HepG2 (cell line): ENCODE results near the gene TRAPPC4. TPM values are rescaled to one million over a fixed set of nuclear protein-coding genes. Genes with fewer than 3 reads are reported as not detected.

Experiments used
- CCAR2 ChIP-seq: fragments of 200-400 bp; formaldehyde crosslinking; optimal IDR thresholded peaks from 2 replicates; pipeline ENCODE3; 2018; ENCODE audit warnings: low read depth, mild to moderate bottlenecking, low read length, moderate library complexity
- CHD2 ChIP-seq: IDR thresholded peaks from 2 replicates; pipeline ENCODE4 v1.6.1; 2011; ENCODE audit warnings: low read depth, low read length, improper control_type of control experiment
- FOXJ3 ChIP-seq: sonication (generic); formaldehyde crosslinking; IDR thresholded peaks from 2 replicates; pipeline ENCODE4 v1.4.0; 2020; ENCODE audit warnings: missing genetic modification reagents, mild to moderate bottlenecking, borderline replicate concordance
- HOXA3 ChIP-seq: sonication (generic); formaldehyde crosslinking; IDR thresholded peaks from 2 replicates; pipeline ENCODE4 v1.5.0; 2020; ENCODE audit warnings: missing genetic modification reagents
- HOXA7 ChIP-seq: sonication (generic); formaldehyde crosslinking; IDR thresholded peaks from 2 replicates; pipeline ENCODE4 v1.8.1; 2022; ENCODE audit warnings: mild to moderate bottlenecking, missing genetic modification reagents, moderate library complexity
- PAXIP1 ChIP-seq: sonication (generic); formaldehyde crosslinking; conservative IDR thresholded peaks from 2 replicates; pipeline ENCODE4 v1.4.0; 2020; ENCODE audit warnings: mild to moderate bottlenecking, missing genetic modification reagents, moderate library complexity
- SOX5 ChIP-seq: IDR thresholded peaks from 2 replicates; pipeline ENCODE4 v1.6.1; 2016; ENCODE audit warnings: borderline replicate concordance
- ZMAT3 ChIP-seq: sonication (generic); formaldehyde crosslinking; conservative IDR thresholded peaks from 2 replicates; pipeline ENCODE4 v1.7.0; 2021; ENCODE audit warnings: missing genetic modification reagents
- ZNF142 ChIP-seq: sonication (generic); formaldehyde crosslinking; IDR thresholded peaks from 2 replicates; pipeline ENCODE4 v1.4.0; 2020; ENCODE audit warnings: missing genetic modification reagents
- ZNF33A ChIP-seq: sonication (generic); formaldehyde crosslinking; IDR thresholded peaks from 2 replicates; pipeline ENCODE4 v1.5.1; 2020; ENCODE audit warnings: missing genetic modification reagents, mild to moderate bottlenecking, moderate library complexity, borderline replicate concordance
- ZNF672 ChIP-seq: sonication (generic); formaldehyde crosslinking; IDR thresholded peaks from 2 replicates; pipeline ENCODE4 v1.8.1; 2022; ENCODE audit warnings: missing genetic modification reagents
- ZNF766 ChIP-seq: sonication (generic); formaldehyde crosslinking; IDR thresholded peaks from 2 replicates; pipeline ENCODE4 v1.5.0; 2020; ENCODE audit warnings: missing genetic modification reagents, borderline replicate concordance
- ZNF781 ChIP-seq: sonication (generic); formaldehyde crosslinking; IDR thresholded peaks from 2 replicates; pipeline ENCODE4 v1.5.1; 2020; ENCODE audit warnings: borderline replicate concordance, mild to moderate bottlenecking, missing genetic modification reagents; ENCODE audit errors: not compliant biosample characterization
- ZNF792 ChIP-seq: IDR thresholded peaks from 2 replicates; pipeline ENCODE4 v1.6.1; 2016
- ZSCAN20 ChIP-seq: sonication (generic); formaldehyde crosslinking; IDR thresholded peaks from 2 replicates; pipeline ENCODE4 v1.4.0; 2020; ENCODE audit warnings: missing genetic modification reagents, mild to moderate bottlenecking, borderline replicate concordance
- ZUFSP ChIP-seq: sonication (generic); formaldehyde crosslinking; IDR thresholded peaks from 2 replicates; pipeline ENCODE4 v1.9.0; 2021; ENCODE audit warnings: missing genetic modification reagents, mild to moderate bottlenecking, borderline replicate concordance
- polyA plus RNA-seq, 8 experiments: library from polyadenylated mRNA; depleted of rRNA in 3 of 8; stranded (reverse) in 7 of 8; unstranded in 1 of 8; fragments of >200 nt; fragmentation: Illumina TruSeq in 4 of 8; extraction: Trizol in 4 of 8; gene quantifications; 2 replicates each; pipeline versions ENCODE4 v1.2.1 to v1.2.3, GENCODE V29; 2011 to 2016; ENCODE audit warnings: low read depth in 4 of 8, missing spikeins in 1 of 8, mixed read lengths in 1 of 8; ENCODE audit not compliant: insufficient read depth in 1 of 8
- total RNA-seq, 5 experiments: library from RNA; depleted of rRNA; stranded (reverse); fragments of >200 nt; fragmentation: Illumina TruSeq; extraction: Trizol; gene quantifications; 2 replicates each; pipeline ENCODE4 v1.2.3, GENCODE V29; 2016; ENCODE audit warnings: low read depth in 1 of 5
- TF ChIP-seq, protein P1 (sequence below): sonication (generic); formaldehyde crosslinking; IDR thresholded peaks from 2 replicates; pipeline ENCODE4 v1.4.0; 2020; ENCODE audit warnings: missing genetic modification reagents

TRAPPC4 gene
- total and polyA plus RNA-seq, 2 of the 13 experiments (the other 11 are each of a cell fraction or from before 2014, with no cell fraction given) = 97.4 to 140 TPM

DNA sequence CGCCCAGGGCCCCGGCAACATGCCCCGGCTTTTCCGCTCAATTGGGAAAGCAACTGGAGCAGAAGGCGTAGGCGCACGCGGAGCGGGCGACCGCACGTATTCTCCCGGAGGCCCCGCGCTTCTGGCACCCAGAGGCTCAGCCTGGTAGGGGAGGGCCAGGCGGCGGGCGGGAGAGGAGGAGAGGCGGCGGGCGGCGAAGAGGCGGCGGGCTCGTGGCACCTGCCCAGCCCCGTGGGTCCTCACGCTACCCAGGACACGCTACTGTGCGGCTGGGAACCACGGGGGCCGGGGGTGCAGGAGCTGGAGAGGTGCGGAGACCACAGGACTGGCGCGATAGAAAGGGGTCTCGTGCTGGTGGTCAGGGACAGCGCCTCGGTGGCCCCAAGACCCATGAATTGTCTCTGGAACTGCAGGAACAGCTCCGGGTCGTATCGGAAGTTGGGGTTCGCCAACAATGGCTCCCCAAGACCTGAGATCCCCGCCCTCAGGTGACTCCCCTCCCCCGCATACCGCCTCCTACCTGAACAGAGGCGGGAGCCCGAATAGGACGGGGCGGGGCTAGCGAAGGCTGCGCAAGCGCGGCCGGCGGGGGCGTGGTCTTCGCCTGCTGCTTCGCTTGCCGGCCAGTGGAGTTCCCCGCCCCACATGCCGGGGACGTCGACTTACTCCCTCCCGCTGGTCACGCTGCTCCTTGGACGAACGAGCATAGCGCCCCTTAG is 11.9 kb downstream of the TRAPPC4 start, which contains the start of gene SLC37A4 (continued):
- no peak for TF ChIP-seq ZUFSP
- no peak for TF ChIP-seq CHD2
- peak; percentile 91; the same call in 1 of the 2 replicates for TF ChIP-seq ZNF766
- TF ChIP-seq HOXA3 (CRISPR knock-in tag) = peak; percentile 84; the same call in 1 of the 2 replicates
- TF ChIP-seq, protein P1, sequence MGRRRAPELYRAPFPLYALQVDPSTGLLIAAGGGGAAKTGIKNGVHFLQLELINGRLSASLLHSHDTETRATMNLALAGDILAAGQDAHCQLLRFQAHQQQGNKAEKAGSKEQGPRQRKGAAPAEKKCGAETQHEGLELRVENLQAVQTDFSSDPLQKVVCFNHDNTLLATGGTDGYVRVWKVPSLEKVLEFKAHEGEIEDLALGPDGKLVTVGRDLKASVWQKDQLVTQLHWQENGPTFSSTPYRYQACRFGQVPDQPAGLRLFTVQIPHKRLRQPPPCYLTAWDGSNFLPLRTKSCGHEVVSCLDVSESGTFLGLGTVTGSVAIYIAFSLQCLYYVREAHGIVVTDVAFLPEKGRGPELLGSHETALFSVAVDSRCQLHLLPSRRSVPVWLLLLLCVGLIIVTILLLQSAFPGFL (CRISPR knock-in tag) = no peak
- peak; percentile 77; the same call in 1 of the 2 replicates for TF ChIP-seq ZNF792 (CRISPR knock-in tag)
- no peak for TF ChIP-seq CCAR2
- TF ChIP-seq ZNF781 (CRISPR knock-in tag) = no peak
- TF ChIP-seq ZNF672 = no peak
- peak; percentile 45 for TF ChIP-seq ZSCAN20 (CRISPR knock-in tag)
- TF ChIP-seq PAXIP1 (CRISPR knock-in tag) = peak; percentile 50
- TF ChIP-seq FOXJ3 (CRISPR knock-in tag) = no peak
- TF ChIP-seq ZNF142 (CRISPR knock-in tag) = peak; percentile 55; the same call in 1 of the 2 replicates
- 0 out of 2 replicates have a peak, but pooled peaks have one; percentile 61 for TF ChIP-seq SOX5 (CRISPR knock-in tag)
- no peak; the same call in 1 of the 2 replicates for TF ChIP-seq ZMAT3 (CRISPR knock-in tag)
- no peak for TF ChIP-seq ZNF33A (CRISPR knock-in tag)
- TF ChIP-seq HOXA7 = no peak
